GM21528 (cell line): ENCODE measurements around the gene KCNMB4.

Source experiments
- ATAC-seq: cut with Tn5 transposase; IDR thresholded peaks from one replicate; pipeline ENCODE4 v1.9.1; 2021; ENCODE audit warnings: mild to moderate bottlenecking, moderate library complexity; ENCODE audit not compliant: unreplicated experiment, low FRiP score

The KCNMB4 gene

GRCh38 chr12:70427611-70428010, 61.5 kb downstream of the KCNMB4 start:
- no peak for ATAC-seq

GRCh38 chr12:70430400-70430799, 64.3 kb downstream of the KCNMB4 start:
- ATAC-seq = no peak

- no peak for ATAC-seq
These were observed 70.7 kb downstream of the KCNMB4 start for GRCh38 chr12:70436836-70437235.

- no peak for ATAC-seq
These were observed 77.1 kb downstream of the KCNMB4 start for GRCh38 chr12:70443062-70443673.

GRCh38 chr12:70444903-70445302, 78.8 kb downstream of the KCNMB4 start:
- no peak for ATAC-seq

- no peak for ATAC-seq
These were observed 82.3 kb downstream of the KCNMB4 start for GRCh38 chr12:70448371-70448770.

GRCh38 chr12:70449074-70449752, 83.1 kb downstream of the KCNMB4 start:
- no peak for ATAC-seq

GRCh38 chr12:70449753-70450341, 83.8 kb downstream of the KCNMB4 start:
- ATAC-seq = no peak

GRCh38 chr12:70451528-70451927, 85.4 kb downstream of the KCNMB4 start:
- ATAC-seq = no peak

GRCh38 chr12:70456953-70457352, 90.9 kb downstream of the KCNMB4 start:
- no peak for ATAC-seq

GRCh38 chr12:70459786-70460185, 93.7 kb downstream of the KCNMB4 start:
- ATAC-seq = no peak

- no peak for ATAC-seq
These were observed 97.9 kb downstream of the KCNMB4 start for GRCh38 chr12:70463997-70464396.

- no peak for ATAC-seq
These were observed 100.7 kb downstream of the KCNMB4 start for GRCh38 chr12:70466753-70467152.

- no peak for ATAC-seq
These were observed 101.4 kb downstream of the KCNMB4 start for GRCh38 chr12:70467476-70467875.

- no peak for ATAC-seq
These were observed 102.0 kb downstream of the KCNMB4 start for GRCh38 chr12:70467918-70468733.

- no peak for ATAC-seq
These were observed 102.7 kb downstream of the KCNMB4 start for GRCh38 chr12:70468741-70469140.

GRCh38 chr12:70469221-70469820, 103.2 kb downstream of the KCNMB4 start:
- ATAC-seq = no peak

- no peak for ATAC-seq
These were observed 116.7 kb downstream of the KCNMB4 start for GRCh38 chr12:70482764-70483163.
